IPS-NIHi11 (cell line): Measurements from ENCODE around the gene NCKAP1.
A peak's percentile ranks its signal among the peaks of the same experiment; 100 is the strongest.
"Not testable (repeated sequence)": the region's sequence is repeated elsewhere in the genome, so short reads cannot be mapped to it uniquely, and the experiment has no call there.

ENCODE experiments used
- DNase-seq: peaks from one replicate; pipeline ENCODE4 v3.0.0; 2012; ENCODE audit warnings: mixed read lengths, low spot score

NCKAP1 gene

DNA sequence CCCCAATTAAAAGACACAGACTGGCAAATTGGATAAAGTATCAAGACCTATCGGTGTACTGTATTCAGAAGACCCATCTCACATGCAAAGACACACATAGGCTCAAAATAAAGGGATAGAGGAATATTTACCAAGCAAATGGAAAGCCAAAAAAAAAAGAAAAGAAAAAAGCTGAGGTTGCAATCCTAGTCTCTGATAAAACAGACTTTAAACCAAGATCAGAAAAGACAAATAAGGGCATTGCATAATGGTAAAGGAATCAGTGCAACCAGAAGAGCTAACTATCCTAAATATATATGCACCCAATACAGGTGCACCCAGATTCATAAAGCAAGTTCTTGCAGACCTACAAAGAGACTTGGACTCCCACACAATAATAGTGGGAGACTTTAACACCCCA lies 161.6 kb downstream of the NCKAP1 start:
- DNase-seq: not testable (repeated sequence)

DNA sequence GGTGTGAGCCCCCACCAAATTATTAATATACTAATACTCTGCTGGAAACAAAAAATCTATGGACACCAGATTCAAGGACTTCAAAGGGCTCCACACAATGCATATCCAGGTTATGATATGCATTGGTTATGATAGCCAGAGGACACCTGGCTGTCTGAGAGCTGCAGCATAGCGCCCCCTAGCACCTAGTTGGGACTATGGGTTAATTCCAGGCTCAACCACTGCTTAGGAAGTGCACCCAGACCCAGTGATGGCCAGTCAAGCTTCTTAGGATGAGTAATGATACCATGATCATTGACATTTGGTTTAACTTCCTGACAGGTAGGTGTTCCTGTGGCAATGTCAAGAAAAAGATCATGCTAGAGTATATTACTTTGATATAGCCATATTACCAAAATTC lies 168.0 kb downstream of the NCKAP1 start:
- peak; percentile 69 for DNase-seq

DNA sequence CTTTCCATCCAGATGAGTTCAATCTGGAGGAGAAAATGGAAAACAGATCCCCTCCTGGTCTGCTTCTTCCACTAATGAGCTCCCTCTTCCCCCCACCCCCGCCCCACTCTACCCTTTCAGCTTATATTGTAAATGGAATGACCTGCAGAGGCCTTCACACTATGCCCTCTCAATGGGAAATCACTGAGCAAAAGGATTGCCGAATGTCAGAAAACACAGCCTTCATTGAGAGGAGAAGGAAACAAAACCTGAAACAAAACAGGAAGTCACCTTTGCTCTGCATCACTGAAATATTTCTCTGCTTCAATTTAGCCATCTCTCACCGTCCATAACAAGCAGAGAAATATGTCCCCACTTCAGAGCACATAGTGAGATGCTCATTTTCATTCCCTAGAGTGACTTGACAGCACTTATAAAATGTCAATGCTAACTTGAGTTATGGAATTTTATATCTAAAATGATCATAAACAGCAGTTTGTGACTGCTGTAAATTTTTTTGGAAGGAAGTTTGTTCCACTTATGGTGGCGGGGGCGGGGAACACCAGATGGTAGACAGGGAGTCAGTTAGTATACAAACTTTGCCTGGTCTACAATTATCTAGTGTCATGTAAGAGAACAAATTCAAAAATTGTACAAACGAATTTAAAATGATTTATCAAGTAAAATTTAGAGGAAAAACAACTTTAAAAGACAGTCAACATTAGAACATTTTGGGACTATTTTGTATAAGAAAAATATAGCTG lies 170.0 kb downstream of the NCKAP1 start:
- DNase-seq: peak; percentile 24

DNA sequence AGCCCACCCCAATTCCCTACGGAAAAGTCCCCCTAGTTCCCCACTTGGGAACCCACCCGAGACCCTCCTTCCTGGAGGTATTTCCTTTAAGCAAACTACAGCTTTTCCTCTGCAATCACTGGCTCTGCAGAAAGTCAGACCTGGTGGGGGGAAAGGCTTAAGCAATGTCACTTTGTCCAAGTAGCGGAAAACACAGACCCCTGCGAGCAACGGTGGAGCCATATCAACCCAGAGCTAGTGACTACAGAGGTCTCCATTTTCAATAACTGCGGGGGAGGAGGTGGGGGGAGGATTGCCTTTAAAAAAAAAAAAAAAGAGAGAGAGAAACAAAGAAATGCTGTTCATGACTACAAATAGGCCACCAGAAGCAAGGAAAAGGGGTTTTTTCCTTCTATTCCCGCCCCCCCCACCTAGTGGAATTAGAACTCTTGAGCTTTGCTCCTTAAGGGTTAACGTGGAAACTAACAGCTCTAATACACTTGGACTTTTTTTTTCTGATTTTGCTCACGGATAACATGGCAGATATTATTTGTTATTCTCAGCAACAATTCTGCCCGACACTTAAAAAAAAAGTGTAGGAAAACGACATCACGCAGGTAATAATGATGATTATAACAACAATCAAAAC lies 170.7 kb downstream of the NCKAP1 start:
- peak; percentile 18 for DNase-seq

DNA sequence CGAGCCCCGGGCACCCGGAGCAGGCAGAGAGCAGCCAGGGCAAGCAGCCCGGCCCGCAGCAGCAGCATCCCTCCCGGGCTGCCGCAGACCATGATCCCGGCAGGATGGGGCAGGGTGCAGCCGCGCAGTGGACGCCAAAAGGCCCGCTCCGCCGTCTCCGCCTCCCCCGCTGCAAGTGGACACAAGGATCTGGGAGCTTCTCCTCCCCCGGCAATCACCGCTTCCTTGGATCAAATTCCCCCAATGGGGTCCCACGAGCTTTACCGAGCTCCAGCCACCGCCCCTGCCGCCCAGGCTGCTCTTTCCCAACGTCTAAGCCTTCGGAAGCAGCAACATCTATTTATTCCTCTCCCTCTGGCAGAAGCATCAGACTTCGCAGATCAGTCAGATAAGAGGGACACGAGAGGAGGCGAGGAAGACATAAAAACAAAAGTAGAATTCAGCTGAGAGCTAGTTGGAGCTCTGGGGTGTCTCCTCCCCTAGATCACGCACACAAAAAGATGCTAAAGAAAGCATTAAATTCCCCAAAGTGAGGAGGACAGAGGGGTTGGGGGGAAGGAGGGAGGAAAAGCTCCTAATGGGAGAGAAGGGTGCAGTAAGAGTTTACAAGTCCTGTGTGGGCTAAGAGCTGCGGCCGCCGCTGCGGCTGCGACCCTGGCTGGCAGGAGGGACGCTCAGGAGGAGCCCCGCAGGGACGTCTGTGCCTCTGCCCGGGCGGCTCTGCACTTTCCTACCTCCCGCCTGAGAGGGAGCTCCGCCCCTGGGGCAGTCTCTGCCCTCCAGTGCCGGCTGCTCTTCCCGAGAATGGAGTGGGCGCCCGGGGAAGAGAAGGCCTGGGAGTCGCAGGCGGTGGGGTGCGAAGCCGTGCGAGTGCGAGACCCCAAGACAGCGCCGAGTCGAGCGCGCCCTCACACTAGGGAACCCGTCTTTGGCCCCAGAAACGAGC lies 171.5 kb downstream of the NCKAP1 start, which contains the start of gene FRZB:
Gene FRZB (minus strand): TSS at position 177 of the 946 bp plus-strand sequence. CDS start 85 bp downstream, at position 92.
- DNase-seq: peak; percentile 65

DNA sequence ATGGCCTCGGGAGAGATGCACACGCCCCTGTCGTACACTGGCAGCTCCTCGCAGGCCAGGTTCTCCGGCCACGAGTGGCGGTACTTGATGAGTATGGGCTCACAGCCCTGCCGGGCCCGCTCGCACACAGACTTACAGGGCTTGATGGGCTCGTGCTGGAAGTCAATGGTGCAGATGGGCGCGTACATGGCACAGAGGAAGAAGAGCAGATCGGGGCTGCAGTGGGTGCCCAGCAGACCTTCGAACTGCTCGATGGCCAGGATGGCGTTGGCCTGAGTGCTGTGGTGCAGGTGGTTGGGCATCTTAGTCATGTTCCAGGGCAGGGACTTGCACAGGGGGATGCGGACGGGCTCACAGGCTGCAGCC lies 172.2 kb downstream of the NCKAP1 start:
- DNase-seq: no peak

DNA sequence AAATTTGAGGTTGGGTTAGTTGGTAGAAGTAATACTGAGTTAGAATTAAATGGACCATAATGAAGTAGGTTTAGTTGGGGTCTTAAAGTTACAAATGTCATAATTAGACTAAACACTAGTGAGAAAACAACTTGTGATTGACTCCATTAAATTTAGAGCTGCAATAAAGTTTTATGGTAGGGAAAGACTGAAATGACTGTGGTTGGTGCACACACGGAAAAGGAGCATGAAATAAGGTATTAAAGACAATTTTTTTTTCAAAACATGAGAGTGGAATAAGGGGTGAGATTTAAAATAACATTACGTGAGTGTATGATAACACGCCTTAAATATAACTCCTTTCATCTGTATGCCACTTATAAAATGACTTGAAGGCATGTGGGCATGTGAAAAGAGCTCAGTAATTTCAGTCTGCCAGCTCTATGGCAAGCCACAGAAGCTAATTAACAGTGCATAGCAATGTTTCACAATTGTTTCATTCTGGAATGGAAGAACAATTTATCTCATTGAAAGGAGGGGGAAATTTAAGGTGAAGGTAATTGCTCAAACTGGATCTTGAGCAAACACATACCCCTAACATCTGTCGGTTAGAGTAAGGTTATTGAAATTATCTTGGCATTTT lies 173.2 kb downstream of the NCKAP1 start:
- no peak for DNase-seq

DNA sequence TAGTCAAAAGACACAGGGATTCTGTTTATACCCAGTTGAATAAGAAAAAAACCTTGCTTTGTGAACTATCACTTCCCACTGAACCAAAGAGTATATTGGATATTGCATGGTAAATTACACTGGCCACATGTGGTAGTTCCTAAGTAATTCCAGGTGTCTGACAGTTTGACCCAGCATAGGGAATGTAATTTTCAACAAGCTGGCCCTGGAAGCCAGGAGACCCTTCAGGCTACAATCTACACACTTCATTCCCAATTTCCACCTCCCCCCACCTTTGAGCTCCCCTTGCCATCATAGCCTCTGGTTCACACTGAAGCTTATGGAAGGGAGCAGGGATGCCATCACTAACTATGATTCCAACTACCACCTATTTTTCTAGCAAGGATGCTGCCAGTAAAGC lies 174.6 kb downstream of the NCKAP1 start:
- DNase-seq: no peak

DNA sequence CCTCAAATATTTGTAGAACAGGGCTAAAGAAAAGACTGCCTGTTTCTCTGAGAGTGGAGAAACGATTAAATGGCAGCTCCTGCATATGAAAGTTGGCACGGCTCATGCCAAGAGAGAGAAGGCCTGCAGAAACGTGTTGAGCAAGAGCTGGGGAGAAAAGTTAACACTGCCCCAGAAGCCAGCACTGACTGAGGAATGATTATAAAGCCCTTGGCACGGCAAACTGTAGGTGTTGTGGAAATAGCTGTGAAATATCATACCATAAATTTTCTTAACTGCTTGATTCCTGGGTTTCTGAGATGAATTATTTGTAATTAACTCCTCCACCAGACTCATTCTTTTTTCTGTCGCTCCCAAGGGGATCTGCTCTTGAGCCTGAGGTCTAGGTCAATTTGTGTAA lies 176.2 kb downstream of the NCKAP1 start:
- DNase-seq: no peak

DNA sequence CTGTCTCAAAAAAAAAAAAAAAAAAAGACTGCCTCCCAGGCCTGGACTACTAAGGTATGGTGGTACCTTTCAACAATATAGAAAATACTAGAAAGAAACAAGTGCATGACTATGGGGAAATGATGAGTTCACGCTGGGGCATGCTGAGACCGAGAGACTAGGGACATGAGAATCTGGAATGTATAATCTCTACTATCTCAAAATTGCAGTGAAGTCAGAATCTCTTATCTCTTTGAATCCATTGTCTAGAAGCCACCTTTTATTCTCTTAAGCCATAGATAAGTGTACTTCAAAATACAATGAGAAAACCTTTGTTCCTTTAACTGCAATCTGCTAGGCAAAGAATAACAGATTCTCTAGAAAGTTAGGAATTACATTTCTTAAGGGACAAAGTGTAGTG lies 177.4 kb downstream of the NCKAP1 start:
- no peak for DNase-seq
